GM21528 (cell line): Measurements from ENCODE around the gene CNOT1.
"Not testable (repeated sequence)": the region's sequence is repeated elsewhere in the genome, so short reads cannot be mapped to it uniquely, and the experiment has no call there.

Experiments used
- ATAC-seq: cut with Tn5 transposase; IDR thresholded peaks from one replicate; pipeline ENCODE4 v1.9.1; 2021; ENCODE audit warnings: mild to moderate bottlenecking, moderate library complexity; ENCODE audit not compliant: unreplicated experiment, low FRiP score

CNOT1 gene

GRCh38 chr16:58582971-58583765 is 46.5 kb downstream of the CNOT1 start:
- no peak for ATAC-seq

- no peak for ATAC-seq
Measured at GRCh38 chr16:58582133-58582532, 47.5 kb downstream of the CNOT1 start.

GRCh38 chr16:58579587-58579986 is 50.0 kb downstream of the CNOT1 start:
- no peak for ATAC-seq

- ATAC-seq = no peak
Measured at GRCh38 chr16:58578642-58579041, 51.0 kb downstream of the CNOT1 start.

GRCh38 chr16:58577141-58577540 is 52.5 kb downstream of the CNOT1 start:
- ATAC-seq = no peak

- no peak for ATAC-seq
Measured at GRCh38 chr16:58574895-58575294, 54.7 kb downstream of the CNOT1 start.

- not testable (repeated sequence) for ATAC-seq
Measured at GRCh38 chr16:58565697-58566096, 63.9 kb downstream of the CNOT1 start.

- ATAC-seq = no peak
Measured at GRCh38 chr16:58563775-58564174, 65.9 kb downstream of the CNOT1 start.

GRCh38 chr16:58563235-58563634 is 66.4 kb downstream of the CNOT1 start:
- ATAC-seq = no peak

- no peak for ATAC-seq
Measured at GRCh38 chr16:58556678-58557077, 72.9 kb downstream of the CNOT1 start.

- no peak for ATAC-seq
Measured at GRCh38 chr16:58551496-58551895, 78.1 kb downstream of the CNOT1 start.

- no peak for ATAC-seq
Measured at GRCh38 chr16:58548378-58548777, 81.2 kb downstream of the CNOT1 start.

- no peak for ATAC-seq
Measured at GRCh38 chr16:58543685-58544084, 85.9 kb downstream of the CNOT1 start.

GRCh38 chr16:58542291-58542690 is 87.3 kb downstream of the CNOT1 start:
- no peak for ATAC-seq

GRCh38 chr16:58541711-58542110 is 87.9 kb downstream of the CNOT1 start:
- no peak for ATAC-seq

- no peak for ATAC-seq
Measured at GRCh38 chr16:58537124-58537906, 92.3 kb downstream of the CNOT1 start.

- ATAC-seq = no peak
Measured at GRCh38 chr16:58536278-58536677, 93.3 kb downstream of the CNOT1 start.

GRCh38 chr16:58535100-58535499 is 94.5 kb downstream of the CNOT1 start:
- ATAC-seq = no peak

GRCh38 chr16:58533751-58534470 is 95.7 kb downstream of the CNOT1 start:
- ATAC-seq = no peak

- no peak for ATAC-seq
Measured at GRCh38 chr16:58532414-58532813, 97.2 kb downstream of the CNOT1 start.

GRCh38 chr16:58530179-58530578 is 99.4 kb downstream of the CNOT1 start:
- ATAC-seq = no peak
